K562 treated with DMSO at 1 percent for 24 hours (cell line): Measurements from ENCODE around the gene OR10H3. TPM values are rescaled to one million over a fixed set of nuclear protein-coding genes. Genes with fewer than 3 reads are reported as not detected.

Experiments
- total RNA-seq: library from RNA; unstranded; fragments of 300-600 nt; gene quantifications from 2 replicates; pipeline ENCODE4 v1.2.3, GENCODE V29; 2022; ENCODE audit warnings: low read depth; ENCODE audit not compliant: insufficient read depth

OR10H3 gene
- not detected in 2 replicates for total RNA-seq

GRCh38 chr19:15737722-15738121 is at the start of gene OR10H3:
OR10H3 (plus strand) TSS chr19:15737985; CDS start chr19:15741393, 3,408 bp downstream.

GRCh38 chr19:15727724-15728123 is 10.1 kb upstream of the OR10H3 start, which contains the start of gene OR10H2:
OR10H2 (plus strand) TSS chr19:15728024; CDS start chr19:15728044, 20 bp downstream.

DNA sequence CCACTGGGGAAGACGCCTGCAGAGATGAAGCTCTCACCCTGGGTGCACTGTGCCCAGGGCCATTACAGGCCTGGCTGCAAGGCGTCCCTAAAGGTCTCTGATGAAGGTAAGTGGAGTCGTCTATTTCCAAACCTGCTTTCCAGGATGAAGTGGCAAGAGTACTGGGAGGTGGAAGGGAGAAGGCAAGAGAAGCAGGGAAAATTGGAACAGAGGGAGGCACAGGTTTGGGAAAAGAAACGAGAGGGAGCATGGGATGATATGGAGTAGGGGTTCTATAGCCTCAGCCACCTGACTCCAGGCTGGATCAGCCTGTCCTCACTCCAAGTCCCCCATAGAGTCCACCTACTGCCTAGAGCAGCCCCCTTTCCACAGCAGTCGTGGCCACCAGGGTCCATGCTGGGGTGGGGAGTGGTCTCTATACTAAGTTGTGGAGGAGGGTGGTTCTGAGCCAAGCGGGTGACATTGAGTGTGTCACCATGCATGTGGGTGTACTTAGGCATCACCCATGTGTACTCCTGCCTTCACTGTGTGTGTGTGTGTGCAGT is 49.9 kb downstream of the OR10H3 start, which contains the start of gene OR10H5:
OR10H5 (plus strand) TSS at position 51 of the 545 bp plus-strand sequence. CDS start 6,388 bp downstream, outside the sequence.

Other genes starting within 250 kb of the OR10H3 start
- gene CYP4F22, start 229.5 kb upstream of the OR10H3 start, total RNA-seq: not detected in 2 replicates
- not detected in 2 replicates for gene CYP4F8, start 122.8 kb upstream of the OR10H3 start, total RNA-seq
- 0.06 TPM in 1 of 2 replicates, not detected in the other for gene CYP4F3, start 97.1 kb upstream of the OR10H3 start, total RNA-seq
- gene CYP4F12, start 64.9 kb upstream of the OR10H3 start, total RNA-seq: 0.12 TPM in 1 of 2 replicates, not detected in the other
- not detected in 2 replicates for gene OR10H2, start 10.0 kb upstream of the OR10H3 start, total RNA-seq
- not detected in 2 replicates for gene OR10H5, start 49.7 kb downstream of the OR10H3 start, total RNA-seq
- not detected in 2 replicates for gene OR10H1, start 77.7 kb downstream of the OR10H3 start, total RNA-seq
- 0.31 and 1.6 TPM in 2 replicates for gene CYP4F2, start 160.1 kb downstream of the OR10H3 start, total RNA-seq
- not detected in 2 replicates for gene CYP4F11, start 196.5 kb downstream of the OR10H3 start, total RNA-seq
- gene OR10H4, start 211.0 kb downstream of the OR10H3 start, total RNA-seq: not detected in 2 replicates